Measurements from ENCODE around the gene PDE6A. TPM values are rescaled to one million over a fixed set of nuclear protein-coding genes. Genes with fewer than 3 reads are reported as not detected.

PDE6A gene
- total RNA-seq, 1 experiment from 2014 or later, result not detected

GRCh38 chr5:149937610-149938009 is 7.0 kb downstream of the PDE6A start:
- Histone ChIP-seq H4K5ac (ENCODE audit: insufficient read length, low read depth, low read length) (no peak overlapping the region), H3K9ac (ENCODE audit: extremely low read depth, insufficient read length, low read length) (no peak overlapping the region), H2AK5ac (ENCODE audit: insufficient read length, low read length) (no peak overlapping the region), H3K23me2 (ENCODE audit: insufficient read length, low read depth, low read length, poor library complexity, severe bottlenecking) (no peaks in the 10 kb centered on the region), H3K4ac (ENCODE audit: low read depth, low read length) (no peak overlapping the region), H3K18ac (ENCODE audit: insufficient read length, low read depth, low read length) (no peak overlapping the region), H3K79me2 (ENCODE audit: insufficient read depth, low read length) (no peaks in the 10 kb centered on the region), H2BK15ac (ENCODE audit: low read depth, low read length) (no peak overlapping the region), H3K4me1 (ENCODE audit: insufficient read depth, low read length) (no peaks in the 10 kb centered on the region), H3K9me3 (ENCODE audit: control insufficient read depth, low read depth, low read length) (no peaks in the 10 kb centered on the region), H2BK20ac (ENCODE audit: low read depth, low read length, poor library complexity, severe bottlenecking) (no peak overlapping the region), H3K79me1 (ENCODE audit: insufficient read depth, low read depth, low read length, poor library complexity, severe bottlenecking) (no peaks in the 10 kb centered on the region), H4K20me1 (ENCODE audit: control insufficient read depth, insufficient read depth, insufficient read length) (no peaks in the 10 kb centered on the region), H3K56ac (ENCODE audit: insufficient read length, low read depth, low read length) (no peak overlapping the region), H3K14ac (ENCODE audit: insufficient read depth, low read length) (no peak overlapping the region), H3K27me3 (ENCODE audit: insufficient read depth, low read length) (no peaks in the 10 kb centered on the region), H4K91ac (ENCODE audit: insufficient read length, low read depth, low read length) (no peak overlapping the region), H2BK5ac (ENCODE audit: insufficient read length, low read length) (no peak overlapping the region), H2AFZ (ENCODE audit: low read length) (no peak overlapping the region), H3K27ac (ENCODE audit: insufficient read length, low read depth, low read length) (no peak overlapping the region), H2BK120ac (ENCODE audit: low read depth, low read length, poor library complexity, severe bottlenecking) (no peak overlapping the region), H3K23ac (ENCODE audit: insufficient read length, low read depth, low read length) (no peak overlapping the region), H2BK12ac (ENCODE audit: insufficient read length, low read depth, low read length) (no peak overlapping the region), H3K4me2 (ENCODE audit: insufficient read depth, insufficient read length, low read length) (no peak overlapping the region), H3T11ph (ENCODE audit: low read length) (no peak overlapping the region), H4K8ac (replicated peaks; ENCODE audit: insufficient read length, low read depth, low read length) (no peak overlapping the region)
- WGBS (ENCODE audit: extremely low coverage, insufficient read length, low lambda C conversion rate), result no CpG with 5 or more reads among the region's 1 CpG
- TF ChIP-seq, protein P1, sequence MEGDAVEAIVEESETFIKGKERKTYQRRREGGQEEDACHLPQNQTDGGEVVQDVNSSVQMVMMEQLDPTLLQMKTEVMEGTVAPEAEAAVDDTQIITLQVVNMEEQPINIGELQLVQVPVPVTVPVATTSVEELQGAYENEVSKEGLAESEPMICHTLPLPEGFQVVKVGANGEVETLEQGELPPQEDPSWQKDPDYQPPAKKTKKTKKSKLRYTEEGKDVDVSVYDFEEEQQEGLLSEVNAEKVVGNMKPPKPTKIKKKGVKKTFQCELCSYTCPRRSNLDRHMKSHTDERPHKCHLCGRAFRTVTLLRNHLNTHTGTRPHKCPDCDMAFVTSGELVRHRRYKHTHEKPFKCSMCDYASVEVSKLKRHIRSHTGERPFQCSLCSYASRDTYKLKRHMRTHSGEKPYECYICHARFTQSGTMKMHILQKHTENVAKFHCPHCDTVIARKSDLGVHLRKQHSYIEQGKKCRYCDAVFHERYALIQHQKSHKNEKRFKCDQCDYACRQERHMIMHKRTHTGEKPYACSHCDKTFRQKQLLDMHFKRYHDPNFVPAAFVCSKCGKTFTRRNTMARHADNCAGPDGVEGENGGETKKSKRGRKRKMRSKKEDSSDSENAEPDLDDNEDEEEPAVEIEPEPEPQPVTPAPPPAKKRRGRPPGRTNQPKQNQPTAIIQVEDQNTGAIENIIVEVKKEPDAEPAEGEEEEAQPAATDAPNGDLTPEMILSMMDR (conservative IDR thresholded peaks at IDR 0.05), result no peak
- no peak for DNase-seq
- Mint-ChIP-seq H3K27ac (no peak overlapping the region; a peak in 1 of 7 replicates), H3K4me1 (peaks cover 2 to 7% of the 10 kb centered on the region in 2 experiments), H3K9me3 (no peaks in the 10 kb centered on the region), H3K27me3 (ENCODE audit: low read depth) (peaks cover 10% of the 10 kb centered on the region), H3K4me3 (no peak overlapping the region), H3K36me3 (ENCODE audit: insufficient read depth in 1 of 3, low read depth in 3 of 3) (no peaks in the 10 kb centered on the region)
